RWPE2 (cell line): ENCODE data around the gene DNHD1.

Experiments
- ATAC-seq: fragments of 200-7000 bp; cut with Tn5 transposase; 3 replicates; pipeline ENCODE4 v1.9.1; 2021; ENCODE audit warnings: low read depth
- DNase-seq: peaks from one replicate; pipeline ENCODE4 v3.0.0-alpha.2; 2020; ENCODE audit warnings: low spot score
- H3K27ac ChIP-seq: fragments of 450-650 bp; 2 replicates; pipeline ENCODE4 v1.5.1; 2017; ENCODE audit warnings: mild to moderate bottlenecking; ENCODE audit not compliant: poor library complexity, severe bottlenecking
- H3K27me3 ChIP-seq: fragments of 250-450 bp; sonication (Bioruptor Pico); 2 replicates; pipeline ENCODE4 v1.5.1; 2021; ENCODE audit warnings: mild to moderate bottlenecking, moderate library complexity; ENCODE audit not compliant: insufficient read depth, poor library complexity, severe bottlenecking
- H3K36me3 ChIP-seq: fragments of 250-450 bp; sonication (Bioruptor Pico); 2 replicates; pipeline ENCODE4 v1.5.1; 2020; ENCODE audit warnings: low read depth, mild to moderate bottlenecking, moderate library complexity
- H3K4me1 ChIP-seq: fragments of 250-450 bp; sonication (Bioruptor Pico); 2 replicates; pipeline ENCODE4 v1.5.1; 2021; ENCODE audit warnings: mild to moderate bottlenecking, moderate library complexity; ENCODE audit not compliant: insufficient read depth, poor library complexity, severe bottlenecking
- H3K4me3 ChIP-seq: fragments of 250-450 bp; sonication (Bioruptor Pico); 2 replicates; pipeline ENCODE4 v1.5.1; 2021; ENCODE audit warnings: mild to moderate bottlenecking, moderate library complexity; ENCODE audit not compliant: severe bottlenecking
- H3K9me3 ChIP-seq: fragments of 250-450 bp; sonication (Bioruptor Pico); 2 replicates; pipeline ENCODE4 v1.5.1; 2021; ENCODE audit warnings: mild to moderate bottlenecking, moderate library complexity; ENCODE audit not compliant: severe bottlenecking
- TF ChIP-seq, protein P1 (sequence below): fragments of 450-650 bp; IDR thresholded peaks from one replicate; pipeline ENCODE4 v1.5.1; 2017; ENCODE audit warnings: mild to moderate bottlenecking, moderate library complexity; ENCODE audit not compliant: poor library complexity, severe bottlenecking

Gene DNHD1

GRCh38 chr11:6576471-6577373 is 79.6 kb downstream of the DNHD1 start:
- Histone ChIP-seq H3K9me3 (no peaks in the 10 kb centered on the region), H3K27ac (no peak overlapping the region), H3K27me3 (no peaks in the 10 kb centered on the region), H3K36me3 (no peaks in the 10 kb centered on the region), H3K4me3 (no peak overlapping the region), H3K4me1 (no peaks in the 10 kb centered on the region)
- ATAC-seq (no peak), DNase-seq (no peak)
- TF ChIP-seq, protein P1, sequence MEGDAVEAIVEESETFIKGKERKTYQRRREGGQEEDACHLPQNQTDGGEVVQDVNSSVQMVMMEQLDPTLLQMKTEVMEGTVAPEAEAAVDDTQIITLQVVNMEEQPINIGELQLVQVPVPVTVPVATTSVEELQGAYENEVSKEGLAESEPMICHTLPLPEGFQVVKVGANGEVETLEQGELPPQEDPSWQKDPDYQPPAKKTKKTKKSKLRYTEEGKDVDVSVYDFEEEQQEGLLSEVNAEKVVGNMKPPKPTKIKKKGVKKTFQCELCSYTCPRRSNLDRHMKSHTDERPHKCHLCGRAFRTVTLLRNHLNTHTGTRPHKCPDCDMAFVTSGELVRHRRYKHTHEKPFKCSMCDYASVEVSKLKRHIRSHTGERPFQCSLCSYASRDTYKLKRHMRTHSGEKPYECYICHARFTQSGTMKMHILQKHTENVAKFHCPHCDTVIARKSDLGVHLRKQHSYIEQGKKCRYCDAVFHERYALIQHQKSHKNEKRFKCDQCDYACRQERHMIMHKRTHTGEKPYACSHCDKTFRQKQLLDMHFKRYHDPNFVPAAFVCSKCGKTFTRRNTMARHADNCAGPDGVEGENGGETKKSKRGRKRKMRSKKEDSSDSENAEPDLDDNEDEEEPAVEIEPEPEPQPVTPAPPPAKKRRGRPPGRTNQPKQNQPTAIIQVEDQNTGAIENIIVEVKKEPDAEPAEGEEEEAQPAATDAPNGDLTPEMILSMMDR, result no peak

GRCh38 chr11:6578134-6578533 is 81.1 kb downstream of the DNHD1 start:
- TF ChIP-seq, protein P1, result no peak
- ATAC-seq (no peak), DNase-seq (no peak)
- Histone ChIP-seq H3K36me3 (no peaks in the 10 kb centered on the region), H3K27ac (no peak overlapping the region), H3K4me1 (no peaks in the 10 kb centered on the region), H3K4me3 (no peak overlapping the region), H3K9me3 (no peaks in the 10 kb centered on the region), H3K27me3 (no peaks in the 10 kb centered on the region)

- no peak for ATAC-seq
- TF ChIP-seq, protein P1, result no peak
- H3K4me3 ChIP-seq, result no peak overlapping the region
- H3K9me3 ChIP-seq, result peaks cover 7% of the 10 kb centered on the region
- H3K27ac ChIP-seq, result no peak overlapping the region
- no peaks in the 10 kb centered on the region for H3K4me1 ChIP-seq
- no peaks in the 10 kb centered on the region for H3K27me3 ChIP-seq
- H3K36me3 ChIP-seq, result no peaks in the 10 kb centered on the region
- DNase-seq, result no peak
Observed at GRCh38 chr11:6579681-6580080, 82.6 kb downstream of the DNHD1 start.

- no peak overlapping the region for H3K4me3 ChIP-seq
- peaks cover 10% of the 10 kb centered on the region for H3K9me3 ChIP-seq
- no peaks in the 10 kb centered on the region for H3K4me1 ChIP-seq
- DNase-seq (no peak), ATAC-seq (no peak)
- H3K27ac ChIP-seq, result no peak overlapping the region
- no peaks in the 10 kb centered on the region for H3K27me3 ChIP-seq
- TF ChIP-seq, protein P1, result no peak
- peaks cover under 1% of the 10 kb centered on the region; the same call in 1 of the 2 replicates for H3K36me3 ChIP-seq
Observed at GRCh38 chr11:6583584-6583983, 86.5 kb downstream of the DNHD1 start.

- H3K27me3 ChIP-seq, result no peaks in the 10 kb centered on the region
- peaks cover 6% of the 10 kb centered on the region; the same call in 1 of the 2 replicates for H3K36me3 ChIP-seq
- H3K9me3 ChIP-seq, result peaks cover 10% of the 10 kb centered on the region
- DNase-seq (no peak), ATAC-seq (no peak)
- H3K4me1 ChIP-seq, result no peaks in the 10 kb centered on the region
- TF ChIP-seq, protein P1, result no peak
- H3K27ac ChIP-seq, result no peak overlapping the region
- no peak overlapping the region for H3K4me3 ChIP-seq
Observed at GRCh38 chr11:6584528-6584927, 87.4 kb downstream of the DNHD1 start.
